HepG2 (cell line): Measurements from ENCODE around the gene PEAK1. TPM values are rescaled to one million over a fixed set of nuclear protein-coding genes. Genes with fewer than 3 reads are reported as not detected.
A peak's percentile ranks its signal among the peaks of the same experiment; 100 is the strongest.

Experiments
- ATAC-seq: fragments of 200-7000 bp; cut with Tn5 transposase; 3 replicates; pipeline ENCODE4 v1.9.1; 2020; ENCODE audit warnings: mild to moderate bottlenecking, moderate library complexity
- BruUV-seq: library from RNA; stranded (reverse); fragments of 400-500 nt; replicated peaks from 2 replicates; lab custom pipeline; 2021; lab: Mats Ljungman, UMichigan
- CTCF ChIA-PET: fragments of 300-600 bp; formaldehyde crosslinking; extraction: SDS; loops from one replicate; lab custom pipeline; 2021; ENCODE audit warnings: low total read pairs, inconsistent platforms, low intra/inter-chr PET ratio; lab: Yijun Ruan, JAX
- POLR2A ChIA-PET: fragments of 350-600 bp; sonication (Branson Sonifier 250); formaldehyde crosslinking; loops from one replicate; lab custom pipeline; 2020; ENCODE audit warnings: antibody characterized with exemption, inconsistent platforms; lab: Yijun Ruan, JAX
- DNase-seq: peaks from one replicate; pipeline ENCODE4 v3.0.0-alpha.2; 2015; ENCODE audit warnings: low spot score
- FAIRE-seq: peaks from 3 replicates; lab custom pipeline; 2011; peaks lifted over from hg19 to GRCh38; lab: Jason Lieb, UNC
- H2AFZ ChIP-seq: one replicate; pipeline ENCODE4 v1.6.1; 2011; ENCODE audit warnings: low read length, inconsistent platforms
- H3K27ac ChIP-seq: fragments of 300-600 bp; 3 replicates; pipeline ENCODE4 v1.8.0; 2011; ENCODE audit warnings: mixed run types, mild to moderate bottlenecking, mixed read lengths, low read length, inconsistent platforms; ENCODE audit not compliant: insufficient read depth; ENCODE audit errors: extremely low read length
- H3K27me3 ChIP-seq, 2 experiments: fragments of 200-600 bp in 1 of 2; 2 replicates in 1 of 2; 3 replicates in 1 of 2; pipeline versions ENCODE4 v1.6.0 to v1.8.0; 2011; ENCODE audit warnings: low read length in 2 of 2, mild to moderate bottlenecking in 2 of 2, moderate library complexity in 2 of 2, inconsistent platforms in 1 of 2; ENCODE audit not compliant: insufficient read depth in 2 of 2, control insufficient read depth in 1 of 2
- H3K36me3 ChIP-seq, 2 experiments: fragments of 200-600 bp in 1 of 2; replicated peaks in 1 of 2; 2 replicates in 1 of 2; 3 replicates in 1 of 2; pipeline versions ENCODE4 v1.5.1 to v1.8.0; 2011; ENCODE audit warnings: low read length in 2 of 2, inconsistent platforms in 1 of 2; ENCODE audit not compliant: insufficient read depth in 2 of 2, control insufficient read depth in 1 of 2
- H3K4me1 ChIP-seq: 2 replicates; pipeline ENCODE4 v1.5.1; 2012; ENCODE audit warnings: low read length, inconsistent platforms; ENCODE audit not compliant: insufficient read depth
- H3K4me2 ChIP-seq: 2 replicates; pipeline ENCODE4 v1.6.0; 2011; ENCODE audit warnings: low read depth, low read length, inconsistent platforms
- H3K4me3 ChIP-seq, 3 experiments: fragments of 200-600 bp in 1 of 3; sonication (generic), shearing (Covaris generic) in 1 of 3; replicated peaks in 1 of 3; 2 replicates each; pipeline ENCODE4 v1.5.1; 2011 to 2016; ENCODE audit warnings: low read length in 3 of 3, inconsistent platforms in 2 of 3, low read depth in 2 of 3, mild to moderate bottlenecking in 2 of 3, control low read depth in 1 of 3, mixed read lengths in 1 of 3; ENCODE audit not compliant: insufficient read depth in 1 of 3
- H3K79me2 ChIP-seq: one replicate; pipeline ENCODE4 v1.6.1; 2011; ENCODE audit warnings: low read length, inconsistent platforms; ENCODE audit not compliant: insufficient read depth
- H3K9ac ChIP-seq: 2 replicates; pipeline ENCODE4 v1.6.0; 2011; ENCODE audit warnings: mild to moderate bottlenecking, low read depth, low read length, inconsistent platforms; ENCODE audit not compliant: insufficient read depth
- H3K9me3 ChIP-seq: 2 replicates; pipeline ENCODE4 v1.5.1; 2012; ENCODE audit warnings: mild to moderate bottlenecking, low read length
- H4K20me1 ChIP-seq: 2 replicates; pipeline ENCODE4 v1.6.0; 2011; ENCODE audit warnings: inconsistent platforms, mild to moderate bottlenecking, low read length, moderate library complexity; ENCODE audit not compliant: insufficient read depth
- ATF7-NPFF ChIP-seq: sonication (generic); formaldehyde crosslinking; IDR thresholded peaks from 2 replicates; pipeline ENCODE4 v1.8.1; 2023; ENCODE audit warnings: mild to moderate bottlenecking, low read depth, missing genetic modification reagents, moderate library complexity
- CREB1 ChIP-seq, 2 experiments: fragments of 450-650 bp in 1 of 2; IDR thresholded peaks; 2 replicates each; pipeline ENCODE4 v1.6.1; 2016 to 2017; ENCODE audit warnings: control low read depth in 1 of 2, mild to moderate bottlenecking in 1 of 2, missing compliant biosample characterization in 1 of 2, missing genetic modification characterization in 1 of 2
- HNF1B ChIP-seq: sonication (generic); formaldehyde crosslinking; IDR thresholded peaks from 2 replicates; pipeline ENCODE4 v1.5.1; 2020; ENCODE audit warnings: mild to moderate bottlenecking, moderate library complexity, missing genetic modification reagents
- RAD21 ChIP-seq: fragments of 450-650 bp; formaldehyde crosslinking; IDR thresholded peaks from 2 replicates; pipeline ENCODE4 v1.5.0; 2020; ENCODE audit warnings: mild to moderate bottlenecking
- SALL1 ChIP-seq: sonication (generic); formaldehyde crosslinking; IDR thresholded peaks from 2 replicates; pipeline ENCODE4 v1.8.0; 2022; ENCODE audit warnings: mild to moderate bottlenecking, missing genetic modification reagents
- SMC3 ChIP-seq: IDR thresholded peaks from 2 replicates; pipeline ENCODE4 v1.6.1; 2011; ENCODE audit warnings: low read length, improper control_type of control experiment
- STAG1 ChIP-seq: sonication (generic); formaldehyde crosslinking; IDR thresholded peaks from 2 replicates; pipeline ENCODE4 v1.4.0; 2020; ENCODE audit warnings: missing genetic modification reagents
- ZNF501 ChIP-seq: sonication (generic); formaldehyde crosslinking; IDR thresholded peaks from 2 replicates; pipeline ENCODE4 v1.5.1; 2020; ENCODE audit warnings: mild to moderate bottlenecking, moderate library complexity, missing genetic modification reagents
- ZNF597 ChIP-seq: sonication (generic); formaldehyde crosslinking; IDR thresholded peaks from 2 replicates; pipeline ENCODE4 v1.5.0; 2020; ENCODE audit warnings: missing genetic modification reagents
- WGBS: methylation state at CpG from one replicate; pipeline ENCODE4 v1.1.6; 2017; ENCODE audit warnings: low lambda C conversion rate; 5-methylcytosine and 5-hydroxymethylcytosine counted together
- in situ Hi-C: cut with HindIII; loops from 2 replicates; pipeline ENCODE4 v1.10.0; 2017; ENCODE audit warnings: low pct_unique_long_range_greater_than_20kb; ENCODE audit not compliant: extremely low pct_ligation_motif_present
- intact Hi-C: fragments of 100-400 bp; cut with micrococcal nuclease; formaldehyde crosslinking; loops from one replicate; pipeline ENCODE4 v1.10.0; 2022; ENCODE audit not compliant: unreplicated experiment
- polyA plus RNA-seq, 8 experiments: library from polyadenylated mRNA; depleted of rRNA in 3 of 8; stranded (reverse) in 7 of 8; unstranded in 1 of 8; fragments of >200 nt; fragmentation: Illumina TruSeq in 4 of 8; extraction: Trizol in 4 of 8; gene quantifications; 2 replicates each; pipeline versions ENCODE4 v1.2.1 to v1.2.3, GENCODE V29; 2011 to 2016; ENCODE audit warnings: low read depth in 4 of 8, missing spikeins in 1 of 8, mixed read lengths in 1 of 8; ENCODE audit not compliant: insufficient read depth in 1 of 8
- total RNA-seq, 5 experiments: library from RNA; depleted of rRNA; stranded (reverse); fragments of >200 nt; fragmentation: Illumina TruSeq; extraction: Trizol; gene quantifications; 2 replicates each; pipeline ENCODE4 v1.2.3, GENCODE V29; 2016; ENCODE audit warnings: low read depth in 1 of 5
- TF ChIP-seq, protein P1 (sequence below): sonication (generic); formaldehyde crosslinking; IDR thresholded peaks from 2 replicates; pipeline ENCODE4 v1.9.0; 2022; ENCODE audit warnings: low read depth, missing genetic modification reagents
- TF ChIP-seq, protein P2 (sequence below): sonication (generic); formaldehyde crosslinking; IDR thresholded peaks from 2 replicates; pipeline ENCODE4 v1.5.0; 2020; ENCODE audit warnings: mild to moderate bottlenecking, missing genetic modification reagents, moderate library complexity

The PEAK1 gene
- total and polyA plus RNA-seq, 2 of the 13 experiments (the other 11 are each of a cell fraction or from before 2014, with no cell fraction given), result 6.0 to 6.6 TPM

GRCh38 chr15:77186594-77187011 lies 233.3 kb downstream of the PEAK1 start:
- H3K4me1 ChIP-seq, result peaks cover 30% of the 10 kb centered on the region
- no peak overlapping the region for H3K9ac ChIP-seq
- TF ChIP-seq ZNF501, result no peak
- TF ChIP-seq ATF7-NPFF (CRISPR knock-in tag), result no peak
- TF ChIP-seq, protein P1, sequence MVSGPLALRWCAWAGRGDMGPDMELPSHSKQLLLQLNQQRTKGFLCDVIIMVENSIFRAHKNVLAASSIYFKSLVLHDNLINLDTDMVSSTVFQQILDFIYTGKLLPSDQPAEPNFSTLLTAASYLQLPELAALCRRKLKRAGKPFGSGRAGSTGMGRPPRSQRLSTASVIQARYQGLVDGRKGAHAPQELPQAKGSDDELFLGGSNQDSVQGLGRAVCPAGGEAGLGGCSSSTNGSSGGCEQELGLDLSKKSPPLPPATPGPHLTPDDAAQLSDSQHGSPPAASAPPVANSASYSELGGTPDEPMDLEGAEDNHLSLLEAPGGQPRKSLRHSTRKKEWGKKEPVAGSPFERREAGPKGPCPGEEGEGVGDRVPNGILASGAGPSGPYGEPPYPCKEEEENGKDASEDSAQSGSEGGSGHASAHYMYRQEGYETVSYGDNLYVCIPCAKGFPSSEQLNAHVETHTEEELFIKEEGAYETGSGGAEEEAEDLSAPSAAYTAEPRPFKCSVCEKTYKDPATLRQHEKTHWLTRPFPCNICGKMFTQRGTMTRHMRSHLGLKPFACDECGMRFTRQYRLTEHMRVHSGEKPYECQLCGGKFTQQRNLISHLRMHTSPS, result no peak
- peak; percentile 76 for TF ChIP-seq STAG1 (CRISPR knock-in tag)
- TF ChIP-seq HNF1B (CRISPR knock-in tag), result no peak
- no peak for TF ChIP-seq SALL1 (CRISPR knock-in tag)
- TF ChIP-seq, protein P2, sequence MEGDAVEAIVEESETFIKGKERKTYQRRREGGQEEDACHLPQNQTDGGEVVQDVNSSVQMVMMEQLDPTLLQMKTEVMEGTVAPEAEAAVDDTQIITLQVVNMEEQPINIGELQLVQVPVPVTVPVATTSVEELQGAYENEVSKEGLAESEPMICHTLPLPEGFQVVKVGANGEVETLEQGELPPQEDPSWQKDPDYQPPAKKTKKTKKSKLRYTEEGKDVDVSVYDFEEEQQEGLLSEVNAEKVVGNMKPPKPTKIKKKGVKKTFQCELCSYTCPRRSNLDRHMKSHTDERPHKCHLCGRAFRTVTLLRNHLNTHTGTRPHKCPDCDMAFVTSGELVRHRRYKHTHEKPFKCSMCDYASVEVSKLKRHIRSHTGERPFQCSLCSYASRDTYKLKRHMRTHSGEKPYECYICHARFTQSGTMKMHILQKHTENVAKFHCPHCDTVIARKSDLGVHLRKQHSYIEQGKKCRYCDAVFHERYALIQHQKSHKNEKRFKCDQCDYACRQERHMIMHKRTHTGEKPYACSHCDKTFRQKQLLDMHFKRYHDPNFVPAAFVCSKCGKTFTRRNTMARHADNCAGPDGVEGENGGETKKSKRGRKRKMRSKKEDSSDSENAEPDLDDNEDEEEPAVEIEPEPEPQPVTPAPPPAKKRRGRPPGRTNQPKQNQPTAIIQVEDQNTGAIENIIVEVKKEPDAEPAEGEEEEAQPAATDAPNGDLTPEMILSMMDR, result peak; percentile 52
- no peak for TF ChIP-seq ZNF597 (CRISPR knock-in tag)
- peak; percentile 34; the same call in 1 of the 2 replicates for TF ChIP-seq SMC3
- peak; percentile 49; the same call in 1 of the 2 replicates for TF ChIP-seq RAD21 (CRISPR knock-in tag)
- no peak for TF ChIP-seq CREB1 (IDR thresholded peaks at IDR 0.05)
- 0 out of 2 replicates have a peak, but pooled peaks have one; percentile 27 for TF ChIP-seq CREB1 (CRISPR knock-in tag; IDR thresholded peaks at IDR 0.05)
- ChIA-PET CTCF (interaction anchor here (1.1 to 1.3 kb wide), 2 partner anchors 68 to 310 kb away, joined by 4 to 6 read pairs; no protein-coding TSS in a partner anchor), POLR2A (no interaction called here)
- WGBS, result 57% methylated on average over 3 of the region's 3 CpGs
- H3K27me3 ChIP-seq, result no peaks in the 10 kb centered on the region
- in situ Hi-C loops (loop anchor here (5.0 kb wide), 1 partner anchor 356 kb away; no protein-coding TSS in a partner anchor), intact Hi-C loops (loop anchor here (1.0 to 5.0 kb wide), 2 partner anchors 310 to 356 kb away; no protein-coding TSS in a partner anchor)
- H3K4me3 ChIP-seq, result no peak overlapping the region
- no peaks in the 10 kb centered on the region for H4K20me1 ChIP-seq
- FAIRE-seq (no peak), ATAC-seq (peak; percentile 60; the same call in 2 of the 3 replicates), DNase-seq (no peak)
- H3K9me3 ChIP-seq, result no peaks in the 10 kb centered on the region
- H3K36me3 ChIP-seq, result no peaks in the 10 kb centered on the region
- no TSS peak for BruUV-seq
- H2AFZ ChIP-seq, result no peak overlapping the region
- H3K4me2 ChIP-seq, result no peak overlapping the region
- H3K79me2 ChIP-seq, result no peaks in the 10 kb centered on the region
- H3K27ac ChIP-seq, result no peak overlapping the region
